ENCODE data around the gene SKI.
"Not testable (repeated sequence)": the region's sequence is repeated elsewhere in the genome, so short reads cannot be mapped to it uniquely, and the experiment has no call there.

Gene SKI

DNA sequence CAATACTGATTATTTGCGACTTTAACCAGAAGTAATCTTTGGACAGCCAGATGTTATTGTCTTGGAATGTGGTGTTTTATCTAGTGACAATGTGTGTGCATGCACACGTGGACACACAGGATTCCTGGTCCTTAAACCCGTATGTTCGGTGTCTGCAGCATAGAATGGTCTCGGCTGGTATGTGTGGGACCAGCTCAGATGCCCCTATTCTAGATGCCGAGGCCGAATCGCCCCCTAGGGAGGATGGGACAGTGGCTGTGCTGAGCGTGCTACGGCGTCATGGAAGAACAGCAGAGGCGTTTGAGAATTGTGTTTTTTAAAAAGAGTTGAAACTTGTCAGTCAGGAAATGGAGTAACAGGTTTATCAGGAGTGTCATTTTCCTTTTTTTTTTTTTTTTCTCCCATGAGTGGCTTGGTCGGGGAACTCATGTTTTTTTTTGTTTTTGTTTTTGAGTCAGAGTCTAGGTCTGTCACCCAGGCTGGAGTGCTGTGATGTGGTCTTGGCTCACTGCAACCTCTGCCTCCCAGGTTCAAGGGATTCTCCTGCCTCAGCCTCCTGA, 30.1 kb downstream of the SKI start:
- DNase-seq (ENCODE audit: low read depth): no peak
- TF ChIP-seq, protein P1, sequence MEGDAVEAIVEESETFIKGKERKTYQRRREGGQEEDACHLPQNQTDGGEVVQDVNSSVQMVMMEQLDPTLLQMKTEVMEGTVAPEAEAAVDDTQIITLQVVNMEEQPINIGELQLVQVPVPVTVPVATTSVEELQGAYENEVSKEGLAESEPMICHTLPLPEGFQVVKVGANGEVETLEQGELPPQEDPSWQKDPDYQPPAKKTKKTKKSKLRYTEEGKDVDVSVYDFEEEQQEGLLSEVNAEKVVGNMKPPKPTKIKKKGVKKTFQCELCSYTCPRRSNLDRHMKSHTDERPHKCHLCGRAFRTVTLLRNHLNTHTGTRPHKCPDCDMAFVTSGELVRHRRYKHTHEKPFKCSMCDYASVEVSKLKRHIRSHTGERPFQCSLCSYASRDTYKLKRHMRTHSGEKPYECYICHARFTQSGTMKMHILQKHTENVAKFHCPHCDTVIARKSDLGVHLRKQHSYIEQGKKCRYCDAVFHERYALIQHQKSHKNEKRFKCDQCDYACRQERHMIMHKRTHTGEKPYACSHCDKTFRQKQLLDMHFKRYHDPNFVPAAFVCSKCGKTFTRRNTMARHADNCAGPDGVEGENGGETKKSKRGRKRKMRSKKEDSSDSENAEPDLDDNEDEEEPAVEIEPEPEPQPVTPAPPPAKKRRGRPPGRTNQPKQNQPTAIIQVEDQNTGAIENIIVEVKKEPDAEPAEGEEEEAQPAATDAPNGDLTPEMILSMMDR (conservative IDR thresholded peaks at IDR 0.05; ENCODE audit: low read depth, low read length): no peak
- no peak overlapping the region for H3K4me3 ChIP-seq (ENCODE audit: low read depth, low read length)

- H3K4me3 ChIP-seq (ENCODE audit: low read depth, low read length): no peak overlapping the region
- no peak for DNase-seq (ENCODE audit: low read depth)
- TF ChIP-seq, protein P1 (conservative IDR thresholded peaks at IDR 0.05; ENCODE audit: low read depth, low read length): no peak
These were observed 30.9 kb downstream of the SKI start for GRCh38 chr1:2258996-2259395.

DNA sequence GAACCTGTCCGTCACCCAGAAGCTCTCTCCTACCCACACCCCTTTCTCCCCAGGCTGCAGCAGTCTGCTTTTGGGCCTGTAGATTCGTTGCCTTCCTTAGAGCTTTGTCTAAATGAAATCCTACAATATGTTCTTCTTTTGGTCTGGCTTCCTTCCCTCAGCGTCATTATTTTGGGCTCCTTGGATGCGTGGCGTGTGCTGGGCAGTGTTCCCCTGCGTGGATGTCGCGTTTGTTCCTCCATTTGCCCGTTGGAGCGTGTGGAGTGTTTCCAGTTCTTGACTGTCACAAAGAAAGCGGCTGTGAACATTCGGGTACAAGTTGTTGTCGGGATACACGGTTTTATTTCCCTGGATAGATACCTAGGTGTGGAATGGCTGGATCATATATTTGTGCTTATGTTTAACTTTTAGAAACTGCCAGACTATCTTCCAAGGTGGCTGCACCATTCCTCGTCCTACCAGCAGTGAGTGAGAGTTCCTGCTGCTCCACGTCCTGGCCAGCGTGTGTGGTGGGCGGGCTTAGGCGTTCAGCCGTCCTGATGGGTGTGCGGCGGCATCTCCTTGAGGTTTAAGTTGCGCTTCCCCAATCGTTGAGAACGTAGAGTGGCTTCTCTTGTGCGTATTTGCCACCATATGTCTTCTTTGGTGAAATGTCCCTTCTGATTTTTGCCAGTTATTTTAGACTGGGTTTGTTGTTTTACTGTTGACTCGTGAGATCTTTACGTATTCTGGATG, 31.7 kb downstream of the SKI start:
- H3K4me3 ChIP-seq (ENCODE audit: low read depth, low read length): no peak overlapping the region
- DNase-seq (ENCODE audit: low read depth): no peak
- TF ChIP-seq, protein P1 (conservative IDR thresholded peaks at IDR 0.05; ENCODE audit: low read depth, low read length): no peak

- DNase-seq (ENCODE audit: low read depth); H3K4me3 ChIP-seq (ENCODE audit: low read depth, low read length): not testable (repeated sequence)
These were observed 32.4 kb downstream of the SKI start for GRCh38 chr1:2260470-2260869.

DNA sequence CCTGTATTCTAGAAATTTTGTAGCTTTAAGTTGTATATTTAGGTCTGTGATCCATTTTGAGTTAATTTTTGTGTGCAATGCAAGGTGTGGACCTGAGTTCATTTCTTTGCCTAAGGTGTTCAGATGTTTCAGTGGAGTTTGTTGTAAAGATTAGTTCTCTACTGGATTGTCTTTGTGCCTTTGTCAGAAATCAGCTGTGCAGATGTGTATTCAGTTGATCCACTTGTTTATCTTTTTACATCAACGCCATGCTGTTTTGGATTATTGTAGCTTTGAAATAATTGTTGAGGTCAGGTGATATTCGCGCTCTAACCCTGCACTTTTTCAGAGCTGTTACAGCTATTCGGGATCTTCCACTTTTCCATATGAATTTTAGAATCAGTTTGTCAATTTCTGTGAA, 32.8 kb downstream of the SKI start:
- H3K4me3 ChIP-seq (ENCODE audit: low read depth, low read length): no peak overlapping the region
- TF ChIP-seq, protein P1 (conservative IDR thresholded peaks at IDR 0.05; ENCODE audit: low read depth, low read length): no peak
- no peak for DNase-seq (ENCODE audit: low read depth)

DNA sequence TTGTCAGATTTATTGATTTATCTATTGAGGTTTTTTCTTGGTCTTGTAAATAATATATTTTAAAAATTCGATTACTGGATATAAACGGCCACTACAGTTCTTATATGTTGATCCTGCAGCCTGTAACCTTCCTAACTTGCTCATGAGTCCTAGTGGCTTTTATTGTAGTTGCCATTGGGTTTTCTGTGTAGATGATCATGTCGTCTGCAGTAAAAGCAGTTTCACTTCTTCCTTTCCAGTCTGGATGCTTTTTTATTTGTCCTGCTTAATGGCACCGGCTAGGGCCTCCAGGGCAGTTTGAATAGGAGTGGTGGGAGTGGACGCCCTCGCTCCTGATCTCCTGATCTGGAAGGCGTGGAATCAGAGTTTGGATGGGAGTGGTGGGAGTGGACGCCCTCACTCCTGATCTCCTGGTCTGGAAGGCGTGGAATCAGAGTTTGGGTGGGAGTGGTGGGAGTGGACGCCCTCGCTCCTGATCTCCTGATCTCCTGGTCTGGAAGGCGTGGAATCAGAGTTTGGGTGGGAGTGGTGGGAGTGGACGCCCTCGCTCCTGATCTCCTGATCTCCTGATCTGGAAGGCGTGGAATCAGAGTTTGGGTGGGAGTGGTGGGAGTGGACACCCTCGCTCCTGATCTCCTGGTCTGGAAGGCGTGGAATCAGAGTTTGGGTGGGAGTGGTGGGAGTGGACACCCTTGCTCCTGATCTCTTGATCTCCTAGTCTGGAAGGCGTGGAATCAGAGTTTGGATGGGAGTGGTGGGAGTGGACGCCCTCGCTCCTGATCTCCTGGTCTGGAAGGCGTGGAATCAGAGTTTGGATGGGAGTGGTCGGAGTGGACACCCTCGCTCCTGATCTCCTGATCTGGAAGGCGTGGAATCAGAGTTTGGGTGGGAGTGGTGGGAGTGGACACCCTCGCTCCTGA, 33.6 kb downstream of the SKI start:
- DNase-seq (ENCODE audit: low read depth); H3K4me3 ChIP-seq (ENCODE audit: low read depth, low read length): not testable (repeated sequence)

DNA sequence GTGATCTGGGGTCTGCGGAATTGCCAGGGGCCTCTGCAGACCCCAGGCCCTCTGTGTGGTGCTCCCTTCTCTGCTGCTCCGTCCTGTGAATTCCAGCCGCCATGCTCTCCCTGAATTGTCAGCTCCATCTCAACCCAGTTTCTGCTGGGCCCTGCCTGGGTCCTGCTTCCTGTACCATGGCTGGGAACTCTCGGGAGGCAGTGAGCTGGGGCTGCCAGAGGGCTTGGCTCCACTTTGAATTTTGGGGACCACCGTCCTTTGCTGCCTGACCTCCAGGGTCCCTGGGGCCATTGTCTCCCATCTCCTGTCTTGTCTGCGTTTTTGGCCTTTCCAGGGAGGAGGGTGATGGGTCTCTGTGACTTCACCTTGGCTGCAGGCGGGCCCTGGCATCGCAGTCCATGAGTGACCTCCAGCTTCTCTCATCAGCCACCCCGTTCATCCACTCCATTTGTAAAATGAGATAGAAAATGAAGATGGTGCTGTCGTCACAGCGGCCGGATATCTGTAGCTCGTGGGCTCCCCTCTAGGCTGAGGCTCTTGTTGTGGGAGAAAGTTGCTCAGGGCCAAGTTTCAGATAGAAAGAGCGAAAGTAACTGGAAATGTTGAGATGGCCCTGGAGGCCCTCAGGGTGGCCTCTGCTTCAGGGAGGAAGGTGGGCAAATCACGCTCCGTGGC, 38.3 kb downstream of the SKI start:
- TF ChIP-seq, protein P1 (conservative IDR thresholded peaks at IDR 0.05; ENCODE audit: low read depth, low read length): no peak
- DNase-seq (ENCODE audit: low read depth): no peak
- no peak overlapping the region for H3K4me3 ChIP-seq (ENCODE audit: low read depth, low read length)

Measured in choroid plexus epithelial cell (primary cell).